A673 (cell line): ENCODE results near the gene ORAI3. TPM values are rescaled to one million over a fixed set of nuclear protein-coding genes. Genes with fewer than 3 reads are reported as not detected.

Experiments
- BruUV-seq: library from RNA; stranded (reverse); fragments of 400-500 nt; replicated peaks from 2 replicates; lab custom pipeline; 2021; lab: Mats Ljungman, UMichigan
- CTCF ChIA-PET: fragments of 300-600 bp; sonication (Branson Sonifier 250); formaldehyde crosslinking; loops from one replicate; lab custom pipeline; 2022; ENCODE audit warnings: antibody characterized with exemption; lab: Charles Lee
- POLR2A ChIA-PET: fragments of 300-600 bp; sonication (Branson Sonifier 250); formaldehyde crosslinking; loops from one replicate; lab custom pipeline; 2022; ENCODE audit warnings: antibody characterized with exemption; ENCODE audit not compliant: low non-redundant PET; lab: Charles Lee
- DNase-seq: peaks from one replicate; pipeline ENCODE4 v3.0.0-alpha.2; 2015; ENCODE audit warnings: low spot score
- H3K27ac ChIP-seq: fragments of 200-600 bp; sonication (generic); 2 replicates; pipeline ENCODE4 v1.5.1; 2016; ENCODE audit warnings: mixed run types, low read depth, mild to moderate bottlenecking, mixed read lengths, antibody characterized with exemption, low read length; ENCODE audit not compliant: poor library complexity, severe bottlenecking
- H3K27me3 ChIP-seq: fragments of 200-600 bp; sonication (generic); replicated peaks from 2 replicates; pipeline ENCODE4 v1.6.1; 2017; ENCODE audit warnings: mixed run types, low read depth, mild to moderate bottlenecking, mixed read lengths, antibody characterized with exemption, low read length; ENCODE audit not compliant: insufficient read depth, poor library complexity
- H3K36me3 ChIP-seq: fragments of 200-600 bp; sonication (generic); 2 replicates; pipeline ENCODE4 v1.6.1; 2016; ENCODE audit warnings: mixed run types, mild to moderate bottlenecking, mixed read lengths, antibody characterized with exemption, low read length; ENCODE audit not compliant: insufficient read depth, poor library complexity, severe bottlenecking
- H3K4me1 ChIP-seq: fragments of 200-600 bp; sonication (generic); 2 replicates; pipeline ENCODE4 v1.6.1; 2017; ENCODE audit warnings: mixed run types, mild to moderate bottlenecking, mixed read lengths, antibody characterized with exemption, low read length; ENCODE audit not compliant: insufficient read depth, poor library complexity, severe bottlenecking
- H3K4me3 ChIP-seq: fragments of 200-600 bp; sonication (generic); 2 replicates; pipeline ENCODE4 v1.5.1; 2016; ENCODE audit warnings: low read depth, mixed run types, mild to moderate bottlenecking, mixed read lengths, low read length; ENCODE audit not compliant: poor library complexity, severe bottlenecking
- H3K9me3 ChIP-seq: fragments of 200-600 bp; sonication (generic); 2 replicates; pipeline ENCODE4 v1.6.1; 2016; ENCODE audit warnings: mixed run types, low read depth, mild to moderate bottlenecking, mixed read lengths, antibody characterized with exemption, low read length; ENCODE audit not compliant: poor library complexity, severe bottlenecking
- EZH2 ChIP-seq: fragments of 200-600 bp; sonication (generic); IDR thresholded peaks from 2 replicates; pipeline ENCODE4 v1.6.1; 2017; ENCODE audit warnings: borderline replicate concordance, low read depth, mild to moderate bottlenecking, mixed read lengths, antibody characterized with exemption, low read length; ENCODE audit not compliant: poor library complexity, severe bottlenecking
- intact Hi-C: fragments of 100-400 bp; cut with micrococcal nuclease; formaldehyde crosslinking; loops from one replicate; pipeline ENCODE4 v1.10.0; 2022; ENCODE audit not compliant: unreplicated experiment
- total RNA-seq: library from RNA; stranded (reverse); gene quantifications from 2 replicates; pipeline ENCODE4 v1.2.3, GENCODE V29; 2021
- TF ChIP-seq, protein P1 (sequence below): fragments of 300-800, 200-600 bp; sonication (generic); conservative IDR thresholded peaks from 2 replicates; pipeline ENCODE4 v1.5.1; 2017; ENCODE audit warnings: low read depth, mild to moderate bottlenecking, antibody characterized with exemption, low read length, moderate library complexity, mixed read lengths

Gene ORAI3
- total RNA-seq, 1 experiment from 2014 or later: 2.1 TPM

- BruUV-seq: no TSS peak
- peaks cover 7% of the 10 kb centered on the region for H3K4me1 ChIP-seq
- TF ChIP-seq, protein P1, sequence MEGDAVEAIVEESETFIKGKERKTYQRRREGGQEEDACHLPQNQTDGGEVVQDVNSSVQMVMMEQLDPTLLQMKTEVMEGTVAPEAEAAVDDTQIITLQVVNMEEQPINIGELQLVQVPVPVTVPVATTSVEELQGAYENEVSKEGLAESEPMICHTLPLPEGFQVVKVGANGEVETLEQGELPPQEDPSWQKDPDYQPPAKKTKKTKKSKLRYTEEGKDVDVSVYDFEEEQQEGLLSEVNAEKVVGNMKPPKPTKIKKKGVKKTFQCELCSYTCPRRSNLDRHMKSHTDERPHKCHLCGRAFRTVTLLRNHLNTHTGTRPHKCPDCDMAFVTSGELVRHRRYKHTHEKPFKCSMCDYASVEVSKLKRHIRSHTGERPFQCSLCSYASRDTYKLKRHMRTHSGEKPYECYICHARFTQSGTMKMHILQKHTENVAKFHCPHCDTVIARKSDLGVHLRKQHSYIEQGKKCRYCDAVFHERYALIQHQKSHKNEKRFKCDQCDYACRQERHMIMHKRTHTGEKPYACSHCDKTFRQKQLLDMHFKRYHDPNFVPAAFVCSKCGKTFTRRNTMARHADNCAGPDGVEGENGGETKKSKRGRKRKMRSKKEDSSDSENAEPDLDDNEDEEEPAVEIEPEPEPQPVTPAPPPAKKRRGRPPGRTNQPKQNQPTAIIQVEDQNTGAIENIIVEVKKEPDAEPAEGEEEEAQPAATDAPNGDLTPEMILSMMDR: no peak
- ChIA-PET CTCF (no interaction called here), POLR2A (no interaction called here)
- no peak overlapping the region for H3K27ac ChIP-seq
- no peak for DNase-seq
- H3K4me3 ChIP-seq: no peak overlapping the region
- no peaks in the 10 kb centered on the region for H3K27me3 ChIP-seq
- intact Hi-C loops: no loop called here
- peaks cover 17% of the 10 kb centered on the region for H3K36me3 ChIP-seq
- no peaks in the 10 kb centered on the region for H3K9me3 ChIP-seq
Measured at GRCh38 chr16:30947541-30947858, 1.4 kb upstream of the ORAI3 start.

- TF ChIP-seq, protein P1: no peak
- TF ChIP-seq EZH2: no peak
- Histone ChIP-seq H3K4me3 (peak overlapping the region; percentile 87), H3K4me1 (peaks cover 7% of the 10 kb centered on the region), H3K27me3 (no peaks in the 10 kb centered on the region), H3K36me3 (peaks cover 12% of the 10 kb centered on the region), H3K9me3 (no peaks in the 10 kb centered on the region), H3K27ac (peak overlapping the region; percentile 77)
- TSS peak; percentile 48 for BruUV-seq
- ChIA-PET CTCF (no interaction called here), POLR2A (no interaction called here)
- peak; percentile 99 for DNase-seq
- intact Hi-C loops: no loop called here
Measured at GRCh38 chr16:30947859-30948666, 805 bp upstream of the ORAI3 start.

GRCh38 chr16:30949650-30950515, 1.0 kb downstream of the ORAI3 start:
- H3K4me3 ChIP-seq: peak overlapping the region; percentile 87
- H3K4me1 ChIP-seq: peaks cover 7% of the 10 kb centered on the region
- DNase-seq: no peak
- no peak for TF ChIP-seq EZH2
- TF ChIP-seq, protein P1: no peak
- H3K9me3 ChIP-seq: no peaks in the 10 kb centered on the region
- intact Hi-C loops: loop anchor here (10.0 kb wide), 3 partner anchors 145 to 915 kb away; partner anchors contain the start of gene VKORC1
- peaks cover 4% of the 10 kb centered on the region for H3K36me3 ChIP-seq
- ChIA-PET POLR2A (no interaction called here), CTCF (interaction anchor here (0.5 kb wide), 1 partner anchor 192 kb away, joined by 3 read pairs; no protein-coding TSS in a partner anchor)
- BruUV-seq: no TSS peak
- no peaks in the 10 kb centered on the region for H3K27me3 ChIP-seq
- no peak overlapping the region for H3K27ac ChIP-seq
